ENCODE data around the gene DBNL. TPM values are rescaled to one million over a fixed set of nuclear protein-coding genes. Genes with fewer than 3 reads are reported as not detected.

DBNL gene
- total RNA-seq, 1 experiment from 2014 or later = 64.5 TPM

DNA sequence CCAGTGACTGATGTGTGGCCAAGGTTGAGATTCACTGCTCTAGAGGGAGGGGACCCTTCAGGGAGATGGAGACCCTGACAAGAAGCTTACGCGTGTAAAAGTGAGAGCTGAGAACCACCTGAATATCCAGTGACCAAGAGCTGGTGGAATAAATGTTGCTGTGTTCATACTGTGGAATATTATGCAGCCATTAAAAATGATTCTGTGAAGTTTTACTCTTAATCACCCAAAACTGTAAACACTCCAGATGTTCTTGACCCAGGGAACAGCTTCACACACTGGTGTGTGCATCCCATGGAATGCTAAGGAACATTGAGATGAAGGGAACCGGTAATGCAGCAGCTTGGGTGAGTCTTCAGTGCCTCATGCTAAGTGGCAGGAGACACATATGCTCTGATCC lies 42.1 kb downstream of the DBNL start:
- TF ChIP-seq, protein P1, sequence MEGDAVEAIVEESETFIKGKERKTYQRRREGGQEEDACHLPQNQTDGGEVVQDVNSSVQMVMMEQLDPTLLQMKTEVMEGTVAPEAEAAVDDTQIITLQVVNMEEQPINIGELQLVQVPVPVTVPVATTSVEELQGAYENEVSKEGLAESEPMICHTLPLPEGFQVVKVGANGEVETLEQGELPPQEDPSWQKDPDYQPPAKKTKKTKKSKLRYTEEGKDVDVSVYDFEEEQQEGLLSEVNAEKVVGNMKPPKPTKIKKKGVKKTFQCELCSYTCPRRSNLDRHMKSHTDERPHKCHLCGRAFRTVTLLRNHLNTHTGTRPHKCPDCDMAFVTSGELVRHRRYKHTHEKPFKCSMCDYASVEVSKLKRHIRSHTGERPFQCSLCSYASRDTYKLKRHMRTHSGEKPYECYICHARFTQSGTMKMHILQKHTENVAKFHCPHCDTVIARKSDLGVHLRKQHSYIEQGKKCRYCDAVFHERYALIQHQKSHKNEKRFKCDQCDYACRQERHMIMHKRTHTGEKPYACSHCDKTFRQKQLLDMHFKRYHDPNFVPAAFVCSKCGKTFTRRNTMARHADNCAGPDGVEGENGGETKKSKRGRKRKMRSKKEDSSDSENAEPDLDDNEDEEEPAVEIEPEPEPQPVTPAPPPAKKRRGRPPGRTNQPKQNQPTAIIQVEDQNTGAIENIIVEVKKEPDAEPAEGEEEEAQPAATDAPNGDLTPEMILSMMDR (conservative IDR thresholded peaks at IDR 0.05; ENCODE audit: low read depth, low read length) = no peak
- no peak for TF ChIP-seq EZH2 (IDR thresholded peaks at IDR 0.05; ENCODE audit: borderline replicate concordance, low read depth, low read length, poor library complexity, severe bottlenecking)
- H3K4me3 ChIP-seq (ENCODE audit: low read depth, low read length, poor library complexity, severe bottlenecking) = no peak overlapping the region
- no peaks in the 10 kb centered on the region for H3K9me3 ChIP-seq (ENCODE audit: low read depth, low read length, poor library complexity, severe bottlenecking)
- ChIA-PET POLR2A (ENCODE audit: low non-redundant PET) (no interaction called here), CTCF (no interaction called here)
- no peaks in the 10 kb centered on the region for H3K4me1 ChIP-seq (ENCODE audit: insufficient read depth, low read length, poor library complexity, severe bottlenecking)
- intact Hi-C loops (cut with micrococcal nuclease; ENCODE audit: unreplicated experiment) = no loop called here
- no peaks in the 10 kb centered on the region for H3K27me3 ChIP-seq (replicated peaks; ENCODE audit: insufficient read depth, low read depth, low read length, poor library complexity)
- no TSS peak for BruUV-seq (replicated peaks)
- no peak overlapping the region for H3K27ac ChIP-seq (ENCODE audit: low read depth, low read length, poor library complexity, severe bottlenecking)
- H3K36me3 ChIP-seq (ENCODE audit: insufficient read depth, low read length, poor library complexity, severe bottlenecking) = no peaks in the 10 kb centered on the region
- no peak for DNase-seq (ENCODE audit: low spot score)

DNA sequence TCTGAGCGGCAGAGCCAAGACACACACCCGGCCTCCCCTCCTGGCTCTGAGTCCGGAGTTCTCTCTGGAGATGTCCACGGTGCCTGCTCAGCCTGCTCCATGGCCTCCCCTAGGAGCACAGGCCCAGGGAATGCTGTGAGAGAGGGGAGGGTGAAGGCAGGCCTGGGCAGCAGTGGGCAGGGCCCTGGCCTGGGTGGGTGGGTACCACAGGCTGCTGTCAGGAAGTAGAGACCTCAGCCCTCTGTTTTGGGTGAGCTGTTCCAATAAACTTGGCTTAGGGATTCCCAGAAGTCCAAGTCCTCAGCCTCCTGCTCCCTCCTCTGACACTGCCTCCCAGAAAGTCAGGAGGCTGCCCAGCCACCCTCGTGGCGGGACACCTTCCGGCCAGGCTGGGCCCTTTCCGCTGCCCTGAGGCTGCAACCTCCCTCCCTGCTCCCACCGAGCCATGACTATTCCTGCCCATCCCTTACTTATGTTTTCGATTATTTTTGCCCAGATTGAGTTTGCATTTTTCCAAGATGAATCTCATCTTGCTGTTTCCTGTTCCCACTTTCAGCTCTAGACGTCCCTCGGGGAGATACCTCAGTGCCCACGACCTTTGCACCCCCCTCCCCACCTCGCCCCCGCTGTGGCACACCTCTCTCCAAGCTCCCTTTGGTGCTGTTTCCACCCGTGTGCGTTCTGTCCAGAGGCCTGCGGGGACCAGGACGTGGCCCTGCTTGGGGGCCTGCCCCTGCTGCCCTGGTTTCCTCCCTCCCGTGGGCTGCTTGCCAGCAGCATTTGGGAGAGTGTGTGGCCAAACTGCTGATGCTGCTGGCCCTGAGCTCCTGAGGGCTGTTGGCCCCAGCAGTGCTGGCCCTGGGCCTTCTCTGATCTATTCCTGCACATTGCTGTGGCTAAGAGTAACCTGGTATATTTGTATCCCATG lies 43.7 kb downstream of the DBNL start:
- no peaks in the 10 kb centered on the region for H3K4me1 ChIP-seq (ENCODE audit: insufficient read depth, low read length, poor library complexity, severe bottlenecking)
- intact Hi-C loops (cut with micrococcal nuclease; ENCODE audit: unreplicated experiment) = no loop called here
- POLR2A ChIA-PET (ENCODE audit: low non-redundant PET) = no interaction called here
- no TSS peak for BruUV-seq (replicated peaks)
- H3K27me3 ChIP-seq (replicated peaks; ENCODE audit: insufficient read depth, low read depth, low read length, poor library complexity) = no peaks in the 10 kb centered on the region
- no peak for DNase-seq (ENCODE audit: low spot score)
- CTCF ChIA-PET = no interaction called here
- no peaks in the 10 kb centered on the region for H3K36me3 ChIP-seq (ENCODE audit: insufficient read depth, low read length, poor library complexity, severe bottlenecking)
- TF ChIP-seq EZH2 (IDR thresholded peaks at IDR 0.05; ENCODE audit: borderline replicate concordance, low read depth, low read length, poor library complexity, severe bottlenecking) = no peak
- TF ChIP-seq, protein P1 (conservative IDR thresholded peaks at IDR 0.05; ENCODE audit: low read depth, low read length) = no peak
- H3K4me3 ChIP-seq (ENCODE audit: low read depth, low read length, poor library complexity, severe bottlenecking) = no peak overlapping the region
- no peaks in the 10 kb centered on the region for H3K9me3 ChIP-seq (ENCODE audit: low read depth, low read length, poor library complexity, severe bottlenecking)
- no peak overlapping the region for H3K27ac ChIP-seq (ENCODE audit: low read depth, low read length, poor library complexity, severe bottlenecking)

DNA sequence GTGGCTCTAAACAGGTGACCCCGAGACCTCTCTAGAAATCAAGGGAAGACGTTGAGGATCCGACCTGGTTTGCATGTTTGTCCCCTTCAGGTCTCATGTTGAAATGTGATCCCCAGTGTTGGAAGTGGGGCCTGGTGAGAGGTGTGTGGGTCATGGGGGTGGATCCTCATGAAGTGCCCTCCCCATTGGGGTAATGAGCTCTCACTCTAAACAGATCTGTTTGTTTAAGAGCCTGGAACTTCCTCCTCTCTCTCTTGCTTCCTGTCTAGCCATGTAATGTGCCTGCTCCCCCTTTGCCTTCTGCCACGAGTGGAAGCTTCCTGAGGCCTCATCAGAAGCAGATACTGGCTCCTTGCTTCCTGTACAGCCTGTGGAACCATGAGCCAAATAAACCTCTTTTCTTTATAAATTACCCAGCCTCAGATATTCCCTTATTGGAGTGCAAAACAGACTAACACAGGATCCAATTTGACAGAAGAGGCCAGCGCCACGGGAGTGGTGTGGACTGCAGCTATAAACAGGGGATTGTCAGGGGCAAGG lies 48.7 kb downstream of the DBNL start:
- Histone ChIP-seq H3K36me3 (ENCODE audit: insufficient read depth, low read length, poor library complexity, severe bottlenecking) (no peaks in the 10 kb centered on the region), H3K27ac (ENCODE audit: low read depth, low read length, poor library complexity, severe bottlenecking) (no peak overlapping the region), H3K27me3 (replicated peaks; ENCODE audit: insufficient read depth, low read depth, low read length, poor library complexity) (no peaks in the 10 kb centered on the region), H3K4me3 (ENCODE audit: low read depth, low read length, poor library complexity, severe bottlenecking) (no peak overlapping the region), H3K4me1 (ENCODE audit: insufficient read depth, low read length, poor library complexity, severe bottlenecking) (no peaks in the 10 kb centered on the region), H3K9me3 (ENCODE audit: low read depth, low read length, poor library complexity, severe bottlenecking) (no peaks in the 10 kb centered on the region)
- ChIA-PET CTCF (no interaction called here), POLR2A (ENCODE audit: low non-redundant PET) (no interaction called here)
- DNase-seq (ENCODE audit: low spot score) = no peak
- TF ChIP-seq EZH2 (IDR thresholded peaks at IDR 0.05; ENCODE audit: borderline replicate concordance, low read depth, low read length, poor library complexity, severe bottlenecking) = no peak
- TF ChIP-seq, protein P1 (conservative IDR thresholded peaks at IDR 0.05; ENCODE audit: low read depth, low read length) = no peak
- BruUV-seq (replicated peaks) = no TSS peak
- intact Hi-C loops (cut with micrococcal nuclease; ENCODE audit: unreplicated experiment) = no loop called here

Data from A673 (cell line).